HG03342 (cell line): ENCODE measurements around the gene NTM.

Source experiments
- ATAC-seq: cut with Tn5 transposase; IDR thresholded peaks from one replicate; pipeline ENCODE4 v1.9.1; 2021; ENCODE audit warnings: mild to moderate bottlenecking, moderate library complexity; ENCODE audit not compliant: unreplicated experiment

NTM gene

DNA sequence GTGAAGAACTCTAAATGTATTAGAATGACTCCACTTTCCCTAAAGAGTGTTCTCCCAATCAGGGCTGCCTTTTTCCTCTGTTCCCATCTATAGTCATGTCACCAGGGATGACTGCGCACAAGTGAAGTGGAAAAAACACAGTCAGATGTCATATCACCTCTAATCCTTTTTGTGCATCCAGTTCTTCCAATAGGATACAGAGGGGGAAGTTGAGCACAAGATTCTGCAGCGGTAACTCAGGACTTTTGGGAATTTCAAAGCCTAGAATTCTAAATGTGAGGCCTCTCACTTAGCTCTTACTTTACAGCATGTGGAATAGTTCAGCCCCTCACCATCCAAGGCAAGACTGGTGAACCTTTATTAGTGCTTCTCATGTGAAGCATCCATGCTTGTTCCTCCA, 602.6 kb downstream of the NTM start:
- no peak for ATAC-seq

DNA sequence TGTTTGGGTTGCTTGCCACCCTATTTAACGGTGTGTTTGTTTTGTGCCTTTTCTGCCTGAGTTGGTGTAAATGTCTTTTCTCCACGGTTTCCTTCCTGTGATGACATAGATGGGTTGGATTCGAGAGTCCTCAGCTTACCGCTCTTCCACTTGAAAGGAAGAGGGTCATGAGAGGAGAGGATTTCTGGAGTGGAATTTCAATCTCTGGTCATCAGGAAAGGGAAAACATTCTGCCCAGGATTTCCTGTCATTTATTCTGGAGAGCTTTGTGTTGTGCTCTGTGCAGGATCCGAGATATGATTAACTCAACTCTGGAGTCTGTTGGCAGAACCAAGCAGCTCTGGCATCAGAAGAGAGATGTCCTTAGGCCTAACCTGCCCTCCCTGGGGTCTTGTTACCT, 605.2 kb downstream of the NTM start:
- no peak for ATAC-seq

GRCh38 chr11:131976021-131976420, 605.6 kb downstream of the NTM start:
- ATAC-seq: no peak

- ATAC-seq: no peak
Measured at GRCh38 chr11:131977231-131977630, 606.8 kb downstream of the NTM start.

GRCh38 chr11:131977854-131978253, 607.4 kb downstream of the NTM start:
- no peak for ATAC-seq

GRCh38 chr11:131978351-131978750, 607.9 kb downstream of the NTM start:
- no peak for ATAC-seq

- ATAC-seq: no peak
Measured at GRCh38 chr11:131979364-131979763, 608.9 kb downstream of the NTM start.

- ATAC-seq: no peak
Measured at GRCh38 chr11:131980199-131980598, 609.8 kb downstream of the NTM start.

- ATAC-seq: no peak
Measured at GRCh38 chr11:131980888-131981668, 610.7 kb downstream of the NTM start.

DNA sequence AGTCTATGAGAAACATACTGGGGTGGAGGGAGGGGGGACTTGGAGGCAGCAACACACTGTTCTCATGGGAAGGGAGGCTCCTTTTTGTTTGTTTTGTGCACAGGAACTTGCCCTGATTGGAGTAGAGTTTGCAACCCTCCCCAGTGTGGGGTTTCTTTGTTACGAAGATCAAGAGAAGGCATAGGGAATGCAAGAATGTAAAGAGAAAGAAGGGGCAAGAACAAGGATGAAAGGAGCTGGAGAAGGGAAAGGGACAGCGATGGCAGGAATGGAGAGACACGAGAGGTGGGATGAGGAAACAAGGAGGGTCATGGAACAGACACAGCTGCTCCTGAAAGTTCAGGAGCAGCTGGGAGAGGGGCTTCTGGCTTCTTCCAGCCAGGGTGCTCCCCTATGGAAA, 611.7 kb downstream of the NTM start:
- ATAC-seq: no peak

DNA sequence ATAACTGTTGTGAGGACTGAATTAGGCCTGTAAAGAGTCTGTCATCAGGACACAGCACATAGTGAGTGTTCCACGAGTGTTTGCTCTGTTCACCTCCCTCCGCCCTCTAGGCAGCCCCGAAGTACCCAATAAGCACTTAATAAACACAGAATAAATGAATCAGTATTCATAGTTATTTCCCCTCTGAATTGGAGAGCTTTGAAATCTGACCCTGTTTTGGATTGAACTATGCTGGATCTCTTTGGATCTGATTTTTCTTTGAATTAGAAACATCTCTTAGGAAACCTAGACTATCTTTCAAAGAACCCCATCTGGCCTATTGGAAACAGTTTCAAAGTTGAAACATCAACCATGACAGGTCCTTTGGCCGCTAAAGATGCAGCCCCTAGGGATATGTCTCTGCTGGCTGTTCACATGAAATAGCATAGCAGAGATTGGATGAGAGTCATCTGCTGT, 615.5 kb downstream of the NTM start:
- no peak for ATAC-seq

DNA sequence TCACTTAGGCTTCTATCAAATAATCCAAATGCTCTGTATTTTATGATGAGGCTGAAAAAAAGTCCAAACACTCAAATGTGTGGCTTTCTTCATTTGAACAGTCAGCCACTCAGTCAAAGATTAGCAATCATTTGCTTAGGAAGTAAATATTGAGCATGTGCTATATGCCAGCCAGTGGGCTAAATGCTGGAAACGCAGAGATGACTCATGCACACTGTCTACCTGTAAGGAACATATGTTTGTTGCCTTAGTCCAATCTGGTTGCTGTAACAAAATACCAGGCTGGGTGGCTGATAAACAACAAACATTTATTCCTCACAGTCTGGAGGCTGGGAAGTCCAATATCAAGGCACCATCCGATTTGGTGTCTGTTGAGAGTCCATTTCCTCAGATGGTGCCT, 617.3 kb downstream of the NTM start:
- no peak for ATAC-seq

DNA sequence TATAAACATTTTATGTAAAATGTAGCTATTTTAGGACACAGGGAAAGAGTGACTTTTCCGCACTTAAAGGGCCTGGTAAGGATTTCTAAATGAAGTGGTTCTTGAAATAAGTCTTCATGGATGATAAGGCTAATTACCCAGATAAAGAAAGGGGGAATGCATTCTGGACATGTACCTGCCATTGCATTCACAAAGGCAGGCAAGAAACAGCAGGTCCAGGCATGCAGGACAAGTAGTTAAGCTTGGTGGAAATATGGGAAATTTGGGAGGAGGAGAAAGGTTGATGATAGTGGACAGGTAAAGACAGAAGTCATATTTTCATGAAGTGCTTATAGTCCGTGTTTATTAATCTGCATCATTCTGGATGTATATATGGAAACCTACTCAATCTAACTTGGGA, 621.2 kb downstream of the NTM start:
- ATAC-seq: no peak

DNA sequence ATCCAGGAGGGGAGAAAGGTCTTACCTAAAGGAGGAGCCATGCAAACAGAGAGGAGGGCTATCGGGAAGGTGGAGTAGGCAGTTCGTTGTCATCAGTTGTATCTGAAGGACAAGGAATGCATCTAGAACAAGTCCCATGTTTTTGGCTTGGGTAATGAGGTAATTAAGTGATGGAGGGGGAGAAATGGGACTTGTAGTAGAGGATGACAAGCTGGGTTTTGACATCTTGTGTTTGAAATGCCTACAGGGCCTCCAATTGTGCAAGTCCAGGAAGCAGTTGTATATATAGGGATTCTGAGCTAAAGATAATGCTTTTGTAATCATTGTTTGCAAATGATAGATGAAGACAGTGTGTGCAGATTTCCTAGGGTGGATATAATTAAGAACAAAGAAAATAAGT, 622.8 kb downstream of the NTM start:
- no peak for ATAC-seq

- no peak for ATAC-seq
Measured at GRCh38 chr11:131998020-131998419, 627.6 kb downstream of the NTM start.

DNA sequence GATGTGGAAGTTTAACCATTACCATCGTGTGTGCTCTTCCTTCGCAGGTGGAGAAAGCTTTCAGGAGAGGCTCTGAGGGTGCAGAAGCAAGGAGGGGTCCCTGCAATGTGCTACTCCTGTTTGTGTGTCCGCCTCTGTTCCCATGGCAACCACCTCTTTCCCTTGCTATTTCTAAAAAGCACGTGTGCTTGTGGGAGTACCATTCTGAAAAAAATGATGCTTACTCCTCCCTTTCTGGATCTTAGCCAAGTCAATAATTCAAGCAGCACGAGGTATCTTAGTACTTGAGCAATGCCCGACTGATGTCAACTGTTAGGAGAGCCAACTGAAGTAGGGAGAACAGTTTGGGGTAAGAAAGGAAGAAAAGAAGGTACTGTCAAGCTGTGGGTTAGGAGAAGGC, 628.7 kb downstream of the NTM start:
- ATAC-seq: no peak

GRCh38 chr11:131999955-132000354, 629.5 kb downstream of the NTM start:
- no peak for ATAC-seq

- ATAC-seq: no peak
Measured at GRCh38 chr11:132005887-132006286, 635.5 kb downstream of the NTM start.

- no peak for ATAC-seq
Measured at GRCh38 chr11:132006884-132007580, 636.6 kb downstream of the NTM start.

DNA sequence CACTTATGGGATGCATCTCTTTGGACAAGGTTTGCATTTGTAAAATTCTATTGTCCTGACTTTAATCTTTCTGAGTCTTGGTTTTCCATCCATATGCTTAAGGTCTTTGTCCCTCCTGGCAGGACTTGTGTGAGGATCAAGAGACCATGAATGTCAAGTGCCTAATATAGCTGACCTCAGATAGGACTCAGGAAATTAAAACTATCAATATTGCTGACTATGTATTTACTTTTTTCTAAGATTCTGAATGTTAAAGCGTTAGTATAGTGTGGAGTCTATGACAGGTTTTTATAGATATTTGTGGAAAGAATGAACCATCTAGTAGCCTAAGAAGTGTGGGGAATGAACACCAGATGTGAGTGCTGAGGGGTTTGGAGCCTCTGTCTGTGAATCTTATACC, 637.8 kb downstream of the NTM start:
- no peak for ATAC-seq

GRCh38 chr11:132008872-132009271, 638.5 kb downstream of the NTM start:
- ATAC-seq: no peak

- ATAC-seq: no peak
Measured at GRCh38 chr11:132020001-132020400, 649.6 kb downstream of the NTM start.
